Trophoblast cell (in vitro differentiated cells and primary cell): ENCODE measurements around the gene SERINC4.
"Not testable (repeated sequence)": the region's sequence is repeated elsewhere in the genome, so short reads cannot be mapped to it uniquely, and the experiment has no call there.

ENCODE experiments used
- DNase-seq, 2 donors: peaks; one replicate each; pipeline ENCODE4 v3.0.0-alpha.2; 2016
- H2AFZ ChIP-seq: 2 replicates; pipeline ENCODE4 v1.6.1; 2013; ENCODE audit warnings: low read length, moderate library complexity, mild to moderate bottlenecking; ENCODE audit not compliant: insufficient read depth, poor library complexity
- H2AK5ac ChIP-seq: 2 replicates; pipeline ENCODE4 v1.6.1; 2013; ENCODE audit warnings: mild to moderate bottlenecking, low read length
- H2BK120ac ChIP-seq: 2 replicates; pipeline ENCODE4 v1.6.1; 2013; ENCODE audit warnings: low read length, mild to moderate bottlenecking, moderate library complexity; ENCODE audit not compliant: insufficient read depth, poor library complexity
- H2BK12ac ChIP-seq: 2 replicates; pipeline ENCODE4 v1.6.1; 2013; ENCODE audit warnings: mild to moderate bottlenecking, low read length, moderate library complexity
- H2BK5ac ChIP-seq: 2 replicates; pipeline ENCODE4 v1.6.1; 2013; ENCODE audit warnings: low read length, low read depth, moderate library complexity, mild to moderate bottlenecking; ENCODE audit not compliant: poor library complexity
- H3K14ac ChIP-seq: 2 replicates; pipeline ENCODE4 v1.6.1; 2013; ENCODE audit warnings: mild to moderate bottlenecking, low read length
- H3K18ac ChIP-seq: 2 replicates; pipeline ENCODE4 v1.6.1; 2013; ENCODE audit warnings: mild to moderate bottlenecking, low read length
- H3K23ac ChIP-seq: 2 replicates; pipeline ENCODE4 v1.6.1; 2013; ENCODE audit warnings: low read length
- H3K27ac ChIP-seq: 2 replicates; pipeline ENCODE4 v1.5.1; 2013; ENCODE audit warnings: low read depth, mild to moderate bottlenecking, inconsistent platforms, low read length, moderate library complexity
- H3K27me3 ChIP-seq: 2 replicates; pipeline ENCODE4 v1.6.1; 2013; ENCODE audit warnings: inconsistent platforms, mild to moderate bottlenecking, low read length, moderate library complexity; ENCODE audit not compliant: insufficient read depth
- H3K36me3 ChIP-seq, 2 experiments: 1 replicate in 1 of 2; 2 replicates in 1 of 2; pipeline ENCODE4 v1.6.1; 2013; ENCODE audit warnings: low read length in 2 of 2, mild to moderate bottlenecking in 2 of 2, moderate library complexity in 1 of 2; ENCODE audit not compliant: insufficient read depth in 2 of 2, control insufficient read depth in 1 of 2
- H3K4ac ChIP-seq: 2 replicates; pipeline ENCODE4 v1.6.1; 2013; ENCODE audit warnings: low read depth, mild to moderate bottlenecking, low read length, moderate library complexity
- H3K4me1 ChIP-seq, 2 experiments: 1 replicate in 1 of 2; 2 replicates in 1 of 2; pipeline ENCODE4 v1.6.1; 2013; ENCODE audit warnings: low read length in 2 of 2, mild to moderate bottlenecking in 2 of 2, moderate library complexity in 1 of 2; ENCODE audit not compliant: insufficient read depth in 2 of 2, control insufficient read depth in 1 of 2
- H3K4me2 ChIP-seq: 2 replicates; pipeline ENCODE4 v1.6.1; 2013; ENCODE audit warnings: inconsistent platforms, mild to moderate bottlenecking, low read length, moderate library complexity
- H3K4me3 ChIP-seq: 2 replicates; pipeline ENCODE4 v1.5.1; 2013; ENCODE audit warnings: mild to moderate bottlenecking, low read depth, low read length, inconsistent platforms
- H3K79me1 ChIP-seq: one replicate; pipeline ENCODE4 v1.6.1; 2013; ENCODE audit warnings: low read length
- H3K79me2 ChIP-seq: 2 replicates; pipeline ENCODE4 v1.6.1; 2013; ENCODE audit warnings: low read length, mild to moderate bottlenecking; ENCODE audit not compliant: control insufficient read depth, insufficient read depth, poor library complexity
- H3K9ac ChIP-seq: 2 replicates; pipeline ENCODE4 v1.6.1; 2013; ENCODE audit warnings: mild to moderate bottlenecking, low read length
- H3K9me3 ChIP-seq: 2 replicates; pipeline ENCODE4 v1.6.1; 2013; ENCODE audit warnings: low read depth, mild to moderate bottlenecking, control low read depth, inconsistent platforms, low read length; ENCODE audit not compliant: insufficient read depth
- H4K12ac ChIP-seq: 2 replicates; pipeline ENCODE4 v1.6.1; 2013; ENCODE audit warnings: low read depth, mild to moderate bottlenecking, low read length, moderate library complexity
- H4K8ac ChIP-seq: 2 replicates; pipeline ENCODE4 v1.6.1; 2013; ENCODE audit warnings: low read depth, mild to moderate bottlenecking, low read length, moderate library complexity
- H4K91ac ChIP-seq: one replicate; pipeline ENCODE4 v1.6.1; 2013; ENCODE audit warnings: low read depth, mild to moderate bottlenecking, low read length, moderate library complexity
- WGBS: extraction: QIAGEN DNeasy Blood & Tissue Kit; methylation state at CpG from one replicate; pipeline ENCODE4 v1.1.7; 2013; ENCODE audit warnings: missing lambda C conversion rate; ENCODE audit not compliant: insufficient read length, insufficient coverage; ENCODE audit errors: extremely low coverage; 5-methylcytosine and 5-hydroxymethylcytosine counted together

Gene SERINC4

DNA sequence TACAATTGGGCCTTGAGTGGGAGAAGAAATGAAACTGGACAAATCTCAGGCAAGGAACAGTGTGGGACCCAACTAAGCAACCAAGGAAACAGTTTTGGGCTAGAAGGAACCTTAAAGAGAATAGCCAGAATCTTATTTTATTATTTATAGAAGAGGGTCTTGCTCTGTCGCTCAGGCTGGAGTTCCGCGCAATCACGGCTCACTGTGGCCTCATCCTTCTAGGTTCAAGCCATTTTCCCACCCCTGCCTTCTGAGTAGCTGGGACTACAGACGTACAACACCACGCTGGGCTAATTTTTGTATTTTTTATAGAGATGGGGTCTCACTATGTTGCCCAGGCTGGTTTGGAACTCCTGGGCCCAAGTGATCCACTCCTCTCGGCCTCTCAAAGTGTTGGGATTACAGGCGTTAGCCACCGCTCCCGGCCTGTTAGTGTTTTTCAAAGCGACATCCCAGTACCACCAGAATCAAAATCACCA lies 26.0 kb upstream of the SERINC4 start:
- no peak overlapping the region for H2AK5ac ChIP-seq
- H4K12ac ChIP-seq = peak overlapping the region; percentile 75
- H4K91ac ChIP-seq = peak overlapping the region; percentile 5
- no peaks in the 10 kb centered on the region for H3K9me3 ChIP-seq
- no peak overlapping the region for H2BK120ac ChIP-seq
- H3K27ac ChIP-seq = no peak overlapping the region
- peaks cover 5 to 9% of the 10 kb centered on the region in 2 experiments for H3K4me1 ChIP-seq
- H3K4me3 ChIP-seq = no peak overlapping the region
- no peak overlapping the region for H3K14ac ChIP-seq
- no peak overlapping the region for H3K9ac ChIP-seq
- H2BK12ac ChIP-seq = no peak overlapping the region
- no peak overlapping the region for H2AFZ ChIP-seq
- H3K79me2 ChIP-seq = peaks cover 5% of the 10 kb centered on the region
- H2BK5ac ChIP-seq = no peak overlapping the region
- peaks cover 9% of the 10 kb centered on the region for H3K79me1 ChIP-seq
- H4K8ac ChIP-seq = peak overlapping the region; percentile 59
- no peak overlapping the region for H3K4ac ChIP-seq
- DNase-seq = no peak
- H3K27me3 ChIP-seq = no peaks in the 10 kb centered on the region
- H3K23ac ChIP-seq = no peak overlapping the region
- H3K4me2 ChIP-seq = peak overlapping the region; percentile 74
- no CpG with 5 or more reads among the region's 11 CpGs for WGBS
- H3K18ac ChIP-seq = no peak overlapping the region
- H3K36me3 ChIP-seq = peaks cover 3 to 4% of the 10 kb centered on the region in 2 experiments

DNA sequence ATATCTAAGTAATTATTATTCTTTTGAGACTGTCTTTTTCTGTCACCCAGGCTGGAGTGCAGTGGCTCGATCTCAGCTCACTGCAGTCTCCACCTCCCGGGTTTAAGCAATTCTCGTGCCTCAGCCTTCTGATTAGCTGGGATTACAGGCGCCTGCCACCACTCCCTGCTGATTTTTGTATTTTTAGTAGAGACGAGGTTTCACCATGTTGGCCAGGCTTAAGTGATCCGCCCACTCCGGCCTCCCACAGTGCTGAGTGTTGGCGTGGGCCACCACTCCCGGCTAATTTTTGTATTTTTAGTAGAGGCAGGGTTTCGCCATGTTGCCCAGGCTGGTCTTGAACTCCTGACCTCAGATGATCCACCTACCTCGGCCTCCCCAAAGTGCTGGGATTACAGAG lies 25.3 kb upstream of the SERINC4 start:
- Histone ChIP-seq H4K8ac (peak overlapping the region; percentile 60), H2BK12ac (peak overlapping the region; percentile 49)
- H3K79me2 ChIP-seq, H2BK5ac ChIP-seq, H3K9me3 ChIP-seq, H3K14ac ChIP-seq, H2AFZ ChIP-seq, H3K4ac ChIP-seq, DNase-seq, H2AK5ac ChIP-seq, H3K27ac ChIP-seq, H3K36me3 ChIP-seq, H4K91ac ChIP-seq, H3K23ac ChIP-seq, H3K79me1 ChIP-seq, H3K18ac ChIP-seq, H3K9ac ChIP-seq, H4K12ac ChIP-seq, H3K4me3 ChIP-seq, H3K4me1 ChIP-seq, H3K27me3 ChIP-seq, H2BK120ac ChIP-seq, H3K4me2 ChIP-seq: not testable (repeated sequence)
- no CpG with 5 or more reads among the region's 11 CpGs for WGBS

DNA sequence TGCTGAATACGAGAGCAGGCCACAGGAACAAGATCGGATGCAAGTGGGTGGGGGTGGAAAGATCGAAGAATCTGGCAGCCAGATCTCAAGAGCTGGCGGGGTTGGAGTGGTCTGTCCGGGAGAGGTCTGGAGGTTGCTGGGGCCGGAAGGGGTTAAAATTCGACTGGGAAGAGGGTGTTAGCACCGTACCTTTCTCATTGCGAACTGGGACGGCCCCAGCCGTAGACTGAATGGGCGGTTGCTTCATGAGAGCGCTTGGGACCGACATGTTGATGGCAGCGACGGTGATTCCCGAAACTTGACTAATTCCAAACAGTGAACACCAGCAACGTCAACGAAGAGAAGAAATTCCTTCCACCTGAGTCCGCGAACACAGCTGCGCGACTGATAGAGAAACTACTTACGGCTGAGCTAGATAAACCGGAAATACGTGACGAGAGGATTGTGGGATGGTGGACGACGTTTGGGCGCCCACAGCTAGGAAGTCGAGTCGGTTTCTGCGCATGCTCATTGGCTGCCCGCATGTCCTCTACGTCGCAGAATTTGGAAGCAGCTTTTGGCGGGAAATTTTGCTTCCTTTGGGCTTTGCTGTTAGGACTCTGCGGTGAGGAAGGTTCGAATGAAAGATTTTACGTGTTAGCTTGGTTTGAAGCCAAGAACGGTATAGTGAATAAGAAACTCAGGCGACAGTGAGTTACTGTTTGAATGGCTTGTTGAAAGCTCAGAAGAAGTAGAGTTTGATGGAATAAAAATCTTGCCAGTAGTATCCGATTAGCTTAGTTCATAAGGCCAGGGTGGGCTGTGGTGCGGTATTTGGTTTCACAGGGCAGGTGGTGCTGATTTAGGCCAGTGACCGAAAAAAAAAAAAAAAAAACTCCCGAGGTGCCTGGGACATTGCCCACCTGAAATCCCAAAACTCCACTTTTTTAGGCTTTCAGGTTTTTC lies 24.6 kb upstream of the SERINC4 start, which contains the start of gene MFAP1:
Gene MFAP1 (minus strand): TSS at position 389 of the 945 bp plus-strand sequence. CDS start 121 bp downstream, at position 268.
- peak within 1 kb of the TSS; percentile 88 for H4K8ac ChIP-seq

DNA sequence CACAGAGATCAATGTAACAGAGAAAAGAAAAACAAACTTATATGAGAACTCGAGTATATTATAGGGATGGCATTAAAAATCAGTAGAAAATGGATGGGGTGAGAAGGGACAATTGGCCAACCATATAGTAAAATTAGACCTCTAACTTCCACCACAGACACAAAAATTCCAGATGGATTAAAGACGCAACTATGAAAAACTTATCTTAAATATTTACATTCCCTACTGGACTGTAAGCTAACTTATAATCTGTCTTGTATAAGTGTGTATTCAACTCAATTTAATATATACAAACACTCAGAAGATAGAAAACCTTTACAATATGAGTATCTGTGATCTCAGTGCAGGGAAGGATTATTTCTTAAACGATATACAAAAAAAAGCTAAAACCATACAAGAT lies 21.5 kb upstream of the SERINC4 start:
- H4K12ac ChIP-seq = no peak overlapping the region
- H3K18ac ChIP-seq = no peak overlapping the region
- H3K9ac ChIP-seq = no peak overlapping the region
- H4K91ac ChIP-seq = no peak overlapping the region
- no peak overlapping the region for H2AK5ac ChIP-seq
- H2AFZ ChIP-seq = no peak overlapping the region
- no peak overlapping the region for H3K27ac ChIP-seq
- no CpG with 5 or more reads among the region's 3 CpGs for WGBS
- no peak overlapping the region for H4K8ac ChIP-seq
- no peak overlapping the region for H3K14ac ChIP-seq
- no peak overlapping the region for H3K4me3 ChIP-seq
- peaks cover 5% of the 10 kb centered on the region for H3K79me2 ChIP-seq
- H3K79me1 ChIP-seq = peaks cover 5% of the 10 kb centered on the region
- H3K4me1 ChIP-seq = peaks cover 4 to 9% of the 10 kb centered on the region in 2 experiments
- H3K4me2 ChIP-seq = no peak overlapping the region
- no peak overlapping the region for H2BK5ac ChIP-seq
- no peak overlapping the region for H2BK120ac ChIP-seq
- H3K9me3 ChIP-seq = no peaks in the 10 kb centered on the region
- DNase-seq = no peak
- H3K4ac ChIP-seq = no peak overlapping the region
- no peak overlapping the region for H3K23ac ChIP-seq
- H3K36me3 ChIP-seq = peaks cover 5 to 7% of the 10 kb centered on the region in 2 experiments
- H2BK12ac ChIP-seq = no peak overlapping the region
- H3K27me3 ChIP-seq = no peaks in the 10 kb centered on the region

More for the DNA sequence above, 24.6 kb upstream of the SERINC4 start, which contains the start of gene MFAP1:
- H3K23ac ChIP-seq = no peak within 1 kb of the TSS
- H3K4me1 ChIP-seq = peaks cover 5 to 9% of the 10 kb centered on the region in 2 experiments
- H3K9me3 ChIP-seq = no peaks in the 10 kb centered on the region
- H4K91ac ChIP-seq = peak within 1 kb of the TSS; percentile 65
- peak within 1 kb of the TSS; percentile 74 for H3K14ac ChIP-seq
- peak within 1 kb of the TSS; percentile 35 for H2BK120ac ChIP-seq
- H4K12ac ChIP-seq = peak within 1 kb of the TSS; percentile 79
- H3K27me3 ChIP-seq = no peaks in the 10 kb centered on the region
- no CpG with 5 or more reads among the region's 46 CpGs for WGBS
- H3K4me3 ChIP-seq = peak within 1 kb of the TSS; percentile 92
- peak within 1 kb of the TSS; percentile 96 for H3K9ac ChIP-seq
- H2AK5ac ChIP-seq = no peak within 1 kb of the TSS
- peak within 1 kb of the TSS; percentile 48 for H3K18ac ChIP-seq
- DNase-seq = peak; percentile 99 to 100
- peaks cover 9% of the 10 kb centered on the region for H3K79me1 ChIP-seq
- peak within 1 kb of the TSS; percentile 71 for H3K4ac ChIP-seq
- H2AFZ ChIP-seq = peak within 1 kb of the TSS; percentile 89
- H3K27ac ChIP-seq = peak within 1 kb of the TSS; percentile 87
- peak within 1 kb of the TSS; percentile 67 for H3K4me2 ChIP-seq
- peak within 1 kb of the TSS; percentile 49 for H2BK12ac ChIP-seq
- H3K79me2 ChIP-seq = peaks cover 7% of the 10 kb centered on the region
- peaks cover 1 to 6% of the 10 kb centered on the region in 2 experiments for H3K36me3 ChIP-seq
- no peak within 1 kb of the TSS for H2BK5ac ChIP-seq
